GM19043 (cell line): ENCODE measurements around the gene CD2BP2.
"Not testable (repeated sequence)": the region's sequence is repeated elsewhere in the genome, so short reads cannot be mapped to it uniquely, and the experiment has no call there.

ENCODE experiments used
- ATAC-seq: cut with Tn5 transposase; IDR thresholded peaks from one replicate; pipeline ENCODE4 v1.9.1; 2021; ENCODE audit warnings: low read depth; ENCODE audit not compliant: unreplicated experiment

The CD2BP2 gene

DNA sequence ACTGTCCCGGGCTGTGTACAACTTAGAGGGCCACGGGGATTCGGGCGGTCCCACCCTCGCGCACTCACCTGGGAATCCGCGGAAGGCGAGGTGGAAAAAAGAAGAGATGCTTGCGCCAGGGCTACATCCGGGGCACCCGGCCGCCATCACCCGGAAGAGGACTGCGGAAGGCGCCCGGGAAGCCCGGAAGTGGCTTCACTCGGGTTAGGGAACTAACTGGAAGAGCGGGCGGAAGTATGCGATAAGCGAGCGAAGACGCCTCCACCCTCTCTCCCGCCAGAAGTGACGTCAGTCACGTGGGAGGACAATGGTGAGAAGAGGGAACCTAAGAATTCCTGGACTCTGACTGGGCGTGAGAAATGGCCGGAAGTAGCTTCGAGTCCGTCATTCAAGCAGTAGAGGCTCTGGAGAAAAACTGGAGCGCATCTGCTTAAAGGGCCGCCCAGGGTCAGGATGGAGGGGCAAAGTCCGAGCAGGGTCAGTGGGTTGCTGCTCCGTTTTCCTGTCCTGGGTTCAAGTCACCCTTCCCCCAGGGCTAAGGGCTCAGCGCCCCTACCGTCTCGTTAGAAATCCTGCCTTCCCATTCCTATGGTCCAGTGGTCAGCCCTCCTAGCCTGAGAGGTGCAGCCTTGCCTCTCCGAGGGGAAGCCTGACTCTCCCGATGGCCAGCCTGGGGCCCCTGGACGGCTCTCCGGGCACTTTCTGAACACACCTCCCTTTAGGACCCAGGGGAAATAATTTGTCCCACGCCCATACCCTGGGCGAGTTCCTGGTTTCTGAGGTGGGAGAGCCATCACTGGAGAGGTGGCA is at the start of gene CD2BP2:
TSS of gene CD2BP2 (minus strand) at position 165 of the 810 bp plus-strand sequence. CDS start 627 bp downstream, outside the sequence.
- ATAC-seq, result no peak

DNA sequence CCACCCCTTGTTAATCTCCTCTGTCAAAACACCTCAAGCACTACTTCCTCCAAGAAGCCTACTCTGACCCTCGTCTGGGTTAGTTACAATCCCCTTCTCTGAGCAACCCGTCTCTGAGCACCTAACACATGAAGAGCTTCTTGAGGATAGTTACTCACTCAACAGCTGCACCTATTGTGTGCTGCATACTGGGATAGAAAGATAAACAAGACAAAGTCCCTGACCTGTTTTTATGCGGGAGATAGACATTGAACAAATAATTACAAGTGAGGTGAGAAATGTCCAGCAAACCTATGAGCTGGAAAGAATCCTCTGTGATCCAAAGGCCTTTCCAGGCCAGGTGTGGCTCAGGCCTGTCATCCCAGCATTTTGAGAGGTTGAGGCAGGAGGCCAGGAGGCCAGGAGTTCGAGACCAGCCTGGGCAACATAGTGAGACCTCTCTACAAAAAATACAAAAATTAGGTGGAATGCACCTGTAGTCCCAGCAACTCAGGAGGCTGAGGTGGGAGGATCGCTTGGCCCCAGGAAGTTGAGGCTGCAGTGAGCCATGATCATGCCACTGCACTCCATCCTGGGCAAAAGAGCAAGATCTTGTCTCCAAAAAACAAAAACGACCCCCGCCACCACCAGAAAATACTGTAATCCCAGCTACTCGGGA is 46.8 kb upstream of the CD2BP2 start:
- no peak for ATAC-seq

DNA sequence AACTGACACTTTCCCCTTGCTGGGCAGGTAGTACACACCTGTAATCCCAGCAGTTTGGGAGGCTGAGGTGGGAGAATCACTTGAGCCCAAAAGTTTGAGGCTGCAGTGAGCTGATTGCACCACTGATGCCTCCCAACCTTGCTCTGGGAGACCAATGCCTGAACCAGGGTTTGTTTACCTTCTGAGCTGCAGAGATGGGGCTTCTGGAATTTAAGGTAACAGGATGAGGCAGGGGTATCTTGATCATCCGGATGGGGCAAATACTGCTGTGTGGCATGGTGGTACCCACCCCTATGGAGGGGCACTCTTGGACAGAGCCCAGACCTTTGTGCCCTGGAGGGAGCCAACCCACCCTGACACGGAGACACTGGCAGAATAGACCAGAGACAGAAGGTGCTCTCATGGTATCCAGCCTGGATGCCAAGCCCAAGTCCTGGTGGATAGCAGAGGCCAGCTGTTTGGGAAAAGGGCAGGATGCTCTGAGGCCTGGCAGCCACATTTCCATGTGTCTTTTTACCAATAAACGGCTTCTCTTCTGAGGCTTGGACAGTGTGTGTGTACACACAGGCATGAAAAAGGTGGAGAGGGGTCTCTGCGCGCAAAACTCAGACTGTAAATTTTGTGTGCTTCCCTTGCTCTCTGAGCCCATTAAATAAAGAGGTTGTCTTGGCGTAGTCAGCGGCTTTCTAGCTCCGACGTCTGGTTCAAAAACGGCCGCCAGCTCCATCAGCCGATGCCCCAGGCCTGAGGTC is 44.5 kb upstream of the CD2BP2 start:
- no peak for ATAC-seq

DNA sequence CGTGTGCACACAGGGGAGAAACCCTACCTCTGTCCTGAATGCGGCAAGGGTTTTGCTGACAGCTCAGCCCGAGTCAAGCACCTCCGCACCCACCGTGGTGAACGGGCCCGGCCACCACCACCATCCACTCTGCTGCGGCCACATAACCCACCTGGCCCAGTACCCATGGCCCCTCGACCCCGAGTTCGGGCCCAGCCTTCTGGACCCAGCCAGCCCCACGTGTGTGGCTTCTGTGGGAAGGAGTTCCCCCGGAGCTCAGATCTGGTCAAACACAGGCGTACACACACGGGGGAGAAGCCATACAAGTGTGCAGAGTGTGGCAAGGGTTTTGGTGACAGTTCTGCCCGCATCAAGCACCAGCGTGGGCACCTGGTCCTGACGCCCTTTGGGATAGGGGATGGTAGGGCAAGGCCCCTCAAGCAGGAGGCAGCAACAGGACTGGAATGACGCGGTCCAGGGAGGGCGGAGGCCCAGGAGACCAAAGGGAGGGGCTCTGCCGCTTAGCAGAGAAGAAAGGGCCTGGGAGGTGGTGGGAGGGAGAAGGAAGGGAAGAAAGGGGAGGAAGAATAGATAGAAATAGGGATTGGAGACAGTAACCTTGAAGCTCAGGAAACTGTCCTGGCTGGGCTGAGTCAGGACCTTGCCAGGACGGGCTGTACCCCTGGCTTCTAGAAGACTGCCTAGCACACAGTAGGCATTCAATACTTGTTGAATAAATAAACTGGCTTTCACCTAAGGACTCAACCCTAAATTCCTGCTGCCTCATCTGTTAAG is 43.7 kb upstream of the CD2BP2 start:
- no peak for ATAC-seq

DNA sequence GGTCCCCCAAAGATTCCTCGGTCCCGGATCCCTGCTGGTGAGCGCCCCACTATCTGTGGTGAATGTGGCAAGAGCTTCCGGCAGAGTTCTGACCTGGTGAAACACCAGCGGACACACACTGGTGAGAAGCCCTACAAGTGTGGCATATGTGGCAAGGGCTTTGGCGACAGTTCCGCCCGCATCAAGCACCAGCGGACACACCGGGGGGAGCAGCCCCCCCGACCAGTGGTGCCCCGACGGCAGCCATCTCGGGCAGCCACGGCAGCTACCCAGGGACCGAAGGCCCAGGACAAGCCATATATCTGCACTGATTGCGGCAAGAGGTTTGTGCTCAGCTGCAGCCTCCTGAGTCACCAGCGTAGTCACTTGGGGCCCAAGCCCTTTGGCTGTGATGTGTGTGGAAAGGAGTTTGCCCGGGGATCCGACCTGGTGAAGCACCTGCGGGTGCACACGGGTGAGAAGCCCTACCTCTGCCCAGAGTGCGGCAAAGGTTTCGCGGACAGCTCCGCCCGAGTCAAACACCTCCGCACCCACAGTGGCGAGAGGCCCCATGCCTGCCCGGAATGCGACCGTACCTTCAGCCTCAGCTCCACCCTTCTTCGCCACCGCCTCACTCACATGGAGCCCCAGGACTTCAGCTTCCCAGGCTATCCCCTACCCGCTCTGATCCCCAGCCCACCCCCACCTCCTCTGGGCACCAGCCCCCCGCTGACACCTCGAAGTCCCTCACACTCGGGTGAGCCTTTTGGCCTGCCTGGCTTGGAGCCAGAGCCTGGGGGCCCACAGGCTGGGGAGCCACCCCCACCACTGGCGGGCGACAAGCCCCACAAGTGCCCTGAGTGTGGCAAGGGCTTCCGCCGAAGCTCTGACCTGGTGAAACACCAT is 42.9 kb upstream of the CD2BP2 start:
- no peak for ATAC-seq

DNA sequence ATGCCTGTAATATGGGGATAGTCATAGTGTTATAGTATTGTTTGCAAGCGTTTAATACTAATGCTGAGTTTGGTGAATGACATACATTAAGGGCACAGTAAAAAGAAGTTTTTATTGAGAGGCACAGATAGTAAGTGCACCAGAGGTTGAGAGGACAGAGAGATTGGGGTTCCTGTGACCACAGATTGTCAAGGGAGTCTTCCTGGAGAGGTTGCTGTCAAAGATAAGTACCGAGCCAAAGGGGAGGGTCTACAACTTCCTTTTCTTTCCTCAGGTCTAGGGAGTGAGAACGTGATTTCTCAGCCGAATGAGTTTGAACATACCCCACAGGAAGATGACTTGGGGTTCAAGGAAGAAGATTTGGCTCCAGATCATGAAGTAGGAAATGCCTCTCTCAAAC is 41.9 kb upstream of the CD2BP2 start:
- no peak for ATAC-seq

DNA sequence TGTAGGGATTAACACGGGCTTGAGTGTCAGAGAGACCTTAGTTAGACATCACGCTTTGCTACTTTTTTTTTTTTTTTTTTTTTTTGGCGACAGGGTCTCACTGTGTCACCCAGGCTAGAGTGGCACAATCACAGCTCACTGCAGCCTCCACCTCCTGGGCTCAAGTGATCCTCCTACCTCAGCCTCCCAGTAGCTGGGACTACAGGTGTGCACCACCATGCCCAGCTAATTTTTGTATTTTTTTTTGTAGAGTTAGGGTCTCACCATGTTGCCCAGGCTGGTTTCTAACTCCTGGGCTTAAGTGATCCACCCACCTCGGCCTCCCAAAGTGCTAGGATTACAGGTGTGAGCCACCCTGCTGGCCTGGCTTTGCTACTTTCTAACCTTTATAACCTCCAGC is 41.5 kb upstream of the CD2BP2 start:
- not testable (repeated sequence) for ATAC-seq

DNA sequence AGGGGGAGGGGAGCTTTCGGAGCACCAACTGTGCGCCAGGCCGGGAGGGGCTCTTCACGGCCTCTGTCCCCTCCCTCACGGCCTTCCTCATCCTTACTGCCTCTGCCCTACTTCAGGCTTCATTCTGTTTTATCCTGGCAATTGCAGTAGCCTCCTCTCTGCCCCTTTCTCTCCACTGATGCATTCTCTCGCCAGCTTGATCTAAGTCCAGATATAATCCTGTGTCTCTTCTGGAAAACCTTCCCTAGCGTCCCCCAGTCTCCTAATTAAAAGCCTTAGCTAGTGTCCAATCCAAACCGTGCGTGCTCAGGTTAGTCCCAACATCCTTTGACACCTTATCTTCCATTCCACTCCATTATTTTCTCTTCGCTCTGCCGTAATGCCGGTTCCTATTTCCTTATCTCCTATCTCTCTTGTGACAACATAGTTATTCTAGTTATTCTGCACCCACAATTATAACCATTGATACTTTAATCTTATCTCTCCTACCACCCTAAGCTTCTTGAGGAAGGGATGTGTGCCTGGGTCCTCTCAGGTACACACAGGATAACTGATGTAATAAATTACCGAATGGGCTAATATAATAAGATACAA is 41.0 kb upstream of the CD2BP2 start:
- no peak for ATAC-seq

DNA sequence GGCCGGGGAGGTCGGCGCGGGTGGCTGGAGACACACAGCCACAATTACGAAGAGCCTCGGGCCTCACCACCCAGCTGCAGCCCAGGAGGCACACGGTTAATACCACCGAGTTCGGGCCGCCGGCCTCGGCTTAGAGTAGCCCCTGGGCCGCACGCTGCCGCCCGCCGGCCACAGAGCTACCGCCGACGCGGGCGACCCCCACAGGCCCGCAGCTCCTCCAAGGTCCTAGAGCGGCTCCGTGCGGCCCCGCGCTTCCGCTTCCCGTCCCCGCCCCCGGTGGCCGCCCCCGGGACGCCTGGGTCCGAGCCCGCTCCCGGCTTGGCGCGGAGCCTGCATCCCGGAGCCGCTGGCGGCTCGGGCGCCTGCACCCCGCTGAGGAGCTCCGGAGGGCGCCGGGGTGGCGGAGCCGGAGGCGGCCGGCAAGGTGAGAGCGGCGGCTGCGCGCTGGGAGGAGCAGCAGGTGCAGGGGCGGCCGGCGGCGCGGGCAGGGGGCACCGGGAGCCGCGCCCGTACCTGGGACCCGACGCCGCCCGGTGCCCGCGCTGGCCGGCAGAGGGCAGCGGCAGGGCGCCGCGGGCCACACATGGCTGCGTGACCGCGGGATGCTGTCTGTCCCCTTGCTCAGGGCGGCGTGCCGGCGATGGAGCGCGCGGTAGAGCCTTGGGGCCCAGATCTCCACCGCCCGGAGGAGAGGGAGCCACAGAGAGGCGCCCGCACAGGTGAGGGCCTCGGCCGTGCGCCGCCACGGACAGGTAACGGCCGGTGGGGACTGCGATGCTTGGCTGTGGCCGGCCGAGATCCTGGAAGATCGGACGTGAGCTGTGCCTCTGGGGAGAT is 40.3 kb upstream of the CD2BP2 start, which contains the start of gene ZNF48:
TSS of gene ZNF48 (plus strand) at position 266 of the 837 bp plus-strand sequence. CDS start at position 641, 375 bp downstream.
- peak; percentile 57 for ATAC-seq

DNA sequence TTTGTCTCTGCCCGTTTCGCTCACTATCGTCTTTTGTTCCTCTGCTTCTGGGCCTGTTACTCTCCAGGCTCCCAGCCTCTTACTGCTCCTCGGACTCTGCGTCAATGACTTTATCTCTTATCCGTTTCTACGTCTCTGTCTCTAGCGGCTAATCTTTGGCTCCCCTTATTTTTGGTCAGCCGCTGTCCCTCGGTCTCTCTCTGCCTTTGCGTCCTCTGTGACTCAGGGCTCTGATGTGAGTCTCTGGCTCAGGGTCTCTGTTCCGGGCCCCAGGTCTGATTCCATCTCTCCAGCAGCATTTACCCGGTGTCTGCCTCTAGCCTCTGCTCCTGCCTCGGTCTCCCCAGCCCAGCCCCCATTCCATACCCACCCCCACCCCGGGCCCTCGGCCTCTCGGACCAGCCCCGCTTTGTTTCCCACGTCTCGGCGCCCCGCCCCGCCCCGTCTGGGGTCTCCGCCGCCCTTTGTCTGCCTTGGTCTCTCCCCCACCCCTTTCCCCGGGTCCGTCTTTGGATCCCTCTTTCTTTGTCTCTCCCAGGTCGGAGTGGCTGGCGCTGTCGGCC is 39.6 kb upstream of the CD2BP2 start:
- ATAC-seq, result peak; percentile 13

DNA sequence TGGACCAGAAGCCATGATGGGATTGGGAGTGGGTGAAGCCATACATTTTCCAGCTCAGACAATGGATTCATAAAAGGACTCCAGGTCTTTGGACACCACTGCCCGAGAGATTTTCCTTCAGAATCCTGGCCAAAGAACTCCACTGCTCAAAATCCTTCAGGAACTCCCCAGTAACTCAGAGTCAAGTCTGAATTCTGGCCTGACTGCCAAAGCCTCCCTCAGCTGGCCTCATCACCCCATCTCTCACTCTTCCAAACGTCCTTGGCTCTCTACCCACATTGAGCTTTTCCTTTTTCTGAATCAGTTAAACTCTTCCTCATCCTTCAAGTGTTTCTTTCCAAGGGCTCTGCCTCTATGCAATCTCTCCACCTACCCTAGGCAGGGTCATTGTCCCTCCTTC is 28.4 kb upstream of the CD2BP2 start:
- ATAC-seq, result no peak

DNA sequence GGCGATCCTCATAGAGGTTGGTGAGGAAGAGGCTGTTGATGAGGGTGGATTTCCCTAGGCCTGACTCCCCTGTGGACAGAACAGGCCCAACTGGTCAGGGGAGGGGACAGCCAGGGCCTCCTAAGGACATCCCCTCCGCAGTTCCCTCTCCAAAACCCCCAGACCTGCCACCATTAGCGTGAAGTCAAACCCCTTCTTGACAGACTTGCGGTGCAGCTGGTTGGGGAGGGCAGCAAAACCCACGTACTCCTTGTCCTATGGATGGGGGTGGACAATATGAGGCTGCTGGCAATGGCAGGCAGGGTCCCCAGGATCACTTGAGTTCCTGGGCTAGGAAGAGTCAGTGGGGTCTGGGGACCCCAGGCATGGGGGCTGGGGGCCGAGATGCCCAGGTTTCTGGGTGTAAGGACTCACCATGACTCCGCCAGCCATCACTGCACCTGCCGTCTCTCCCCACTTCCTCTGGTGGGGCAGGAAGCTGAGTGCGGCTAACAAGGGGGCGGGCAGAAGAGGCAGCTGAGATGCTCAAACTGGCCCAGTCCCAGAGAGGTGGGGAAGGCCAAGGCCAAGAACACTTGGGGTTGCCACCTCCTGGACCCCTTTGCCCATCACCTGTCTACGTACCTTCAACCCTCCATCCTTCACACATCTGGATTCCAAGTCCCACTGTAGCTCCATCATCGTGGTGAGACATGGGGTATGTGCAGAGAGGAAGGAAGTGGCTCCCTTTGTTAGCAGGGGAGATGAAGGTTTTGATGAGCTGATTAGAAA is 27.2 kb upstream of the CD2BP2 start, which contains the start of gene SEPTIN1:
TSS of gene SEPTIN1 (minus strand) at position 451 of the 771 bp plus-strand sequence. CDS start at position 432, 19 bp downstream.
- ATAC-seq, result no peak

DNA sequence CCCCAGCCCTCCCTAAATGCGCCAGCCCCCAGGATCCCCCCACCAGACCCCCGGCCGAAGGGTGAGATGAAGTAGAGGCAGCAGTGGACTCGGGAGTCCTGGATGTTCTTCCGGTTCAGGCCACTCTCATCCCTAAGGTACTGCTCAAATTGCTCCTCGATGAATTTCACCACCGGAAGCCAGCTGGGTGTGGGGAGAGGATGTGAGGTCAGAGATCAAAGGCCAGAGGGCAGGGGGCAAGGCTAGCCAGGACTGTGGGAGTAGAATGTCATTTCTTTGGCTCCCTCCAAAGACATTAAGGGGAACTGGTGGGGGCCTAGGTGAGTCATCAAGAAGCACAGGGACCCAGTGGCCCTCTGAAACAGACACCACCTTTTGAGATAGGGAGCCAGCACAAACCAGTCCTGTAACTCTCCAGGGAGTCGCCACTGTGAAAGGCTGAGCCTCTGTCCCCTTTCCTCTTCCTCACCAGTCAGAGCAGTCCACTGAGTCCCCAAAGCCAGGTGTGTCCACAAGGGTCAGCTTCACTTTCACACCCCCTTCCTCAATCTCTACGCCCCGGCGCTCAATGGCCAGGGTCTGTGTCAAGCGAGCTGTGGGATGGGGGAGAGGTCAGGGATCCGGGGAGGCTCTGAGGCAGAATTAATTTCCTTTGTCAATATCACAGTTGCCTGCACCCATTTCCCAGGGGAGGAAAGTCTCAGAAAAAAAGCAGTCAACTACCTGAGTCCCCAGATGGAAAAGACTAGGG is 26.4 kb upstream of the CD2BP2 start:
- ATAC-seq, result no peak

DNA sequence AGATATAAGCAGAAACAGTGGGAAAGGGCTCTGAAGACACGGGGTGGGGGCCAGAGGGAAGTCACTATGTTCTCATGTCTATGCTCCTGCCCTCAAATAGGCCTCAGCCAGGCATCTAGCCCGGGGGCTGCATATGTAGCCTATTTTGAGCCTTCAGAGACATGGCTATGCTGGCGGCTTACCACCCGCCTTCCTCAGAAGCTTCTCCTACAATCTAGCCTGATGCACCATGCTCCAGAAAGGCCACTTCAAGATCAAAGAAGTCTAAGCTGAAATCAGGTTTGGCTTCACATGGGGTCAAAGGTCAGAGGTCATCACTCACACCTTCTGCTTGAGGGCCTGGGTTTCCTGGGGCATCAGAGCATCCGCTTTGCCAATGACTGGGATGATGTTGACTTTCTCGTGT is 25.7 kb upstream of the CD2BP2 start:
- ATAC-seq, result no peak

DNA sequence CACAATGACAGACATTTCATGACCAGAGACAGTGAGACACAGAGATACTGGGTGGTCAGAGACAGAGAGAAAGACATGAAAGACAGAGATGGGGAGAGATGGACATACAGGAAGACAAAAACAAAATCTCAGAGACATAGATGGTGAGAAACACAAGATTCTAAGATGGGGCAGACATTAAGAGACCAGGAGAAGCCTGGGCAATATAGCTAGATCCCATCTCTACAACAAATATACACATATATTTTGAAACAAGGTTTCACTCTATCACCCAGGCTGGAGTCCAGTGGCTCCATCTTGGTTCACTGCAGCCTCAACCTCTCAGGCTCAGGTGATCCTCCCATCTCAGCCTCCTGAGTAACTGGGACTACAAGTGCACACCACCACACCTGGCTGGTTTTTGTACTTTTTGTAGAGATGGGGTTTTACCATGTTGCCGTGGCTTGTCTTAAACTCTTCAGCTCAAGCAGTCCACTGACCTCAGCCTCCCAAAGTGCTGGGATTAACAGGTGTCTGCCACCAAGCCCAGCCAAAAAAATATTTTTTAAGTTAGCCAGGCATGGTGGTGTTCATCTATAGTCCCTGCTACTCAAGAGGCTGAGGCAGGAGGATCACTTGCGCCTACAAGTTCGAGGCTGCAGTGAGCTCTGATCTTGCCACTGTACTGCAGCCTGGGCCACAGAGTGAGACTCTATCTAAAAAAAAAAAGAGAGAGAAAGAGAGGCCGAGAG is 25.1 kb upstream of the CD2BP2 start:
- no peak for ATAC-seq
